ENCODE results near the gene CLSTN2.

The CLSTN2 gene

DNA sequence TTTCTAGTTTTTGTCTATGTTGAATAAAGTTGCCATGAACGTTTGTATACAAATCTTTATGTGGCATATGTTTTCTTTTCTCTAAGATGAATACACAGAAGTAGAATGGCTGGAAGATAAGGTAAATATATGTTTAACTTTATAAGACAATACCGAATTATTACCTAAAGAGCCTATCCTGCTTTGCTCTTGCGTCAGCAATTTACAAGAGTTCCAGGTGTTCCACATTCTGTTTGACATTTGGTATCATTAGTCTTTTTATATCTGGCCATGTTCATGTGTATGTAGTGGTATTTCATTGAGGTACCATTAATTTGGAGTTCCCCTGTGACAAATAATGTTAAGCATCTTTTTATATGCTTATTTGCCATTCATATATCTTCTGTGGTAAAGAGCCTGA lies 668.8 kb downstream of the CLSTN2 start:
- Histone ChIP-seq H3K4me1 (ENCODE audit: control insufficient read depth, low read length) (no peaks in the 10 kb centered on the region), H3F3A (ENCODE audit: control insufficient read depth, insufficient read depth) (no peaks in the 10 kb centered on the region), H3K4me2 (ENCODE audit: low read length) (no peak overlapping the region), H3K79me2 (ENCODE audit: control insufficient read depth, low read length) (no peaks in the 10 kb centered on the region), H4K20me1 (ENCODE audit: control insufficient read depth, insufficient read depth, low read depth, low read length) (no peaks in the 10 kb centered on the region), H3K27me3 (ENCODE audit: control insufficient read depth, low read length) (no peaks in the 10 kb centered on the region), H3K9me2 (replicated peaks; ENCODE audit: control insufficient read depth, low read length) (no peaks in the 10 kb centered on the region), H3K9me3 (ENCODE audit: control insufficient read depth, insufficient read depth, low read length) (0 out of 2 replicates have a peak, but pooled peaks cover 2% of the 10 kb centered on the region), H3K4me3 (ENCODE audit: low read length) (no peak overlapping the region), H3K36me3 (ENCODE audit: control insufficient read depth, low read length) (no peaks in the 10 kb centered on the region), H3K27ac (ENCODE audit: low read depth, low read length) (no peak overlapping the region)
- TF ChIP-seq, protein P1, sequence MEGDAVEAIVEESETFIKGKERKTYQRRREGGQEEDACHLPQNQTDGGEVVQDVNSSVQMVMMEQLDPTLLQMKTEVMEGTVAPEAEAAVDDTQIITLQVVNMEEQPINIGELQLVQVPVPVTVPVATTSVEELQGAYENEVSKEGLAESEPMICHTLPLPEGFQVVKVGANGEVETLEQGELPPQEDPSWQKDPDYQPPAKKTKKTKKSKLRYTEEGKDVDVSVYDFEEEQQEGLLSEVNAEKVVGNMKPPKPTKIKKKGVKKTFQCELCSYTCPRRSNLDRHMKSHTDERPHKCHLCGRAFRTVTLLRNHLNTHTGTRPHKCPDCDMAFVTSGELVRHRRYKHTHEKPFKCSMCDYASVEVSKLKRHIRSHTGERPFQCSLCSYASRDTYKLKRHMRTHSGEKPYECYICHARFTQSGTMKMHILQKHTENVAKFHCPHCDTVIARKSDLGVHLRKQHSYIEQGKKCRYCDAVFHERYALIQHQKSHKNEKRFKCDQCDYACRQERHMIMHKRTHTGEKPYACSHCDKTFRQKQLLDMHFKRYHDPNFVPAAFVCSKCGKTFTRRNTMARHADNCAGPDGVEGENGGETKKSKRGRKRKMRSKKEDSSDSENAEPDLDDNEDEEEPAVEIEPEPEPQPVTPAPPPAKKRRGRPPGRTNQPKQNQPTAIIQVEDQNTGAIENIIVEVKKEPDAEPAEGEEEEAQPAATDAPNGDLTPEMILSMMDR (IDR thresholded peaks at IDR 0.05; ENCODE audit: low read depth, low read length, poor library complexity, severe bottlenecking), result no peak
- no peak for TF ChIP-seq EZH2phosphoT487 (IDR thresholded peaks at IDR 0.05; ENCODE audit: borderline replicate concordance, low read length)

DNA sequence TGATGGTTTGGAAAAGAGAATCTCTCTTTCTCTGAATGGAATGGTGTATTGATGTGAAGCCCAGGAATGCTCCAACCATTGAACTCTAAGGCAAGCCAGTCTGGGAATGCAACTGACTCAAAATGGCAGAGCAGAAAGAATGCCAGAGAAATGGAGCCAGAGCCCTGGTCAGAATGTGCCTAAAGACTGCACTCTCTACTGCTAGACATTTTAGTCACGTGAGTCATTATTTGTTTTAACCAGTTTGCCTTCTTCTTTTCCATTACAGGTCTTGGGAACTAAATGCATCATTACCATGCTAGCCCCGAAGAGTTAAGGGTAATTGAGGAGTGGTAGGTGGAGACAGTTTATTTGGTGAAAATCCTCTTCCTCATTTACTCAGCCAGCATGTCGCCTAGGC lies 675.6 kb downstream of the CLSTN2 start:
- Histone ChIP-seq H4K20me1 (ENCODE audit: control insufficient read depth, insufficient read depth, low read depth, low read length) (no peaks in the 10 kb centered on the region), H3K9me2 (replicated peaks; ENCODE audit: control insufficient read depth, low read length) (no peaks in the 10 kb centered on the region), H3K4me1 (ENCODE audit: control insufficient read depth, low read length) (no peaks in the 10 kb centered on the region), H3F3A (ENCODE audit: control insufficient read depth, insufficient read depth) (no peaks in the 10 kb centered on the region), H3K79me2 (ENCODE audit: control insufficient read depth, low read length) (no peaks in the 10 kb centered on the region), H3K36me3 (ENCODE audit: control insufficient read depth, low read length) (no peaks in the 10 kb centered on the region), H3K4me2 (ENCODE audit: low read length) (no peak overlapping the region), H3K27me3 (ENCODE audit: control insufficient read depth, low read length) (no peaks in the 10 kb centered on the region), H3K4me3 (ENCODE audit: low read length) (no peak overlapping the region), H3K27ac (ENCODE audit: low read depth, low read length) (no peak overlapping the region), H3K9me3 (ENCODE audit: control insufficient read depth, insufficient read depth, low read length) (peaks cover 2% of the 10 kb centered on the region; the same call in 1 of the 2 replicates)
- no peak for TF ChIP-seq EZH2phosphoT487 (IDR thresholded peaks at IDR 0.05; ENCODE audit: borderline replicate concordance, low read length)

DNA sequence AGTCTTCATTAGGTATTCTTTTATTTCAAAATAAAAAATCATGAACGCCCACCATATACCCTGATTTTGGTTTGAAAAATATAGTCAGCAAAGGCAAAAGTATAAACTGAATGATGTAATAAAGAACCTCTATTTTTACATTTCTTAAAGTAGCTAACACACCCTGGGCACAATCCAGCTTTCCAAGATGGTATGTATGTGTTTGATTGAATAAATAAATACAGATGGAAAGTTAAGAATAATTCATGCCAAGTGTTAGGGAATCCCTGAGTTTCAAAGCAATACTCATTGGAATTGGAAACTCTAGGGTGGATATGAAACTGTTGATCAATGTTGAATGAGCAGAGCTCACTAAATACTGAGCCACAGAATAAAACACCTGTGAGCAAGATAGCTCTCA lies 679.0 kb downstream of the CLSTN2 start:
- TF ChIP-seq, protein P1 (IDR thresholded peaks at IDR 0.05; ENCODE audit: low read depth, low read length, poor library complexity, severe bottlenecking), result no peak
- no peak for TF ChIP-seq EZH2phosphoT487 (IDR thresholded peaks at IDR 0.05; ENCODE audit: borderline replicate concordance, low read length)
- Histone ChIP-seq H3K9me3 (ENCODE audit: control insufficient read depth, insufficient read depth, low read length) (no peaks in the 10 kb centered on the region; the same call in 1 of the 2 replicates), H3K4me3 (ENCODE audit: low read length) (no peak overlapping the region)

DNA sequence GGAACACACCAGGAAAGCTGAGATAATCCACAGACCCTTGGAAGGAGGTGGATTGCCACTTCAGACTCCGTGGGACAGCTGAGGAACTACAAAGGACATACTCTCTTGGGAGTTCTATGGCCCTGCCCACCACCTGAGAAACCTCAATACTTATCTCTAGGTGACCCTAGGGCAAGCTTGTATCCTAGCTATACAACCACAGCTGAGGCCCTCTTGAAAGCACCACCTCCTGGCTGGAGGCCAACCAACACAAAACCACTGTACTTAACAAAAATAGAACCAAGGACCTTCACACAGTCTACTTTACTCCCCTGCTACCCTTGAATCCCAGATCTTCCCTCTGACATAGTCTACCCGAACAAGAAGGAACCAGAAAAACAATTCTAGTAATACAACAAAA lies 682.1 kb downstream of the CLSTN2 start:
- no peak overlapping the region for H3K4me2 ChIP-seq (ENCODE audit: low read length)

More for the DNA sequence above, 679.0 kb downstream of the CLSTN2 start:
- Histone ChIP-seq H3K79me2 (ENCODE audit: control insufficient read depth, low read length) (no peaks in the 10 kb centered on the region), H4K20me1 (ENCODE audit: control insufficient read depth, insufficient read depth, low read depth, low read length) (no peaks in the 10 kb centered on the region), H3K4me1 (ENCODE audit: control insufficient read depth, low read length) (no peaks in the 10 kb centered on the region), H3F3A (ENCODE audit: control insufficient read depth, insufficient read depth) (no peaks in the 10 kb centered on the region), H3K27ac (ENCODE audit: low read depth, low read length) (no peak overlapping the region), H3K27me3 (ENCODE audit: control insufficient read depth, low read length) (peaks cover 3% of the 10 kb centered on the region; the same call in 1 of the 2 replicates), H3K9me2 (replicated peaks; ENCODE audit: control insufficient read depth, low read length) (no peaks in the 10 kb centered on the region), H3K4me2 (ENCODE audit: low read length) (no peak overlapping the region), H3K36me3 (ENCODE audit: control insufficient read depth, low read length) (no peaks in the 10 kb centered on the region)

More for the DNA sequence above, 682.1 kb downstream of the CLSTN2 start:
- TF ChIP-seq EZH2phosphoT487 (IDR thresholded peaks at IDR 0.05; ENCODE audit: borderline replicate concordance, low read length), result no peak
- TF ChIP-seq, protein P1 (IDR thresholded peaks at IDR 0.05; ENCODE audit: low read depth, low read length, poor library complexity, severe bottlenecking), result no peak
- Histone ChIP-seq H3K36me3 (ENCODE audit: control insufficient read depth, low read length) (no peaks in the 10 kb centered on the region), H4K20me1 (ENCODE audit: control insufficient read depth, insufficient read depth, low read depth, low read length) (no peaks in the 10 kb centered on the region), H3K9me2 (replicated peaks; ENCODE audit: control insufficient read depth, low read length) (no peaks in the 10 kb centered on the region), H3K27me3 (ENCODE audit: control insufficient read depth, low read length) (peaks cover 3% of the 10 kb centered on the region; the same call in 1 of the 2 replicates), H3K4me1 (ENCODE audit: control insufficient read depth, low read length) (no peaks in the 10 kb centered on the region), H3K27ac (ENCODE audit: low read depth, low read length) (no peak overlapping the region), H3K79me2 (ENCODE audit: control insufficient read depth, low read length) (no peaks in the 10 kb centered on the region), H3K9me3 (ENCODE audit: control insufficient read depth, insufficient read depth, low read length) (no peaks in the 10 kb centered on the region; the same call in 1 of the 2 replicates), H3F3A (ENCODE audit: control insufficient read depth, insufficient read depth) (no peaks in the 10 kb centered on the region), H3K4me3 (ENCODE audit: low read length) (no peak overlapping the region)

Measured in DOHH2 (cell line).